ENCODE data around the gene CHRNA1.
"Not testable (repeated sequence)": the region's sequence is repeated elsewhere in the genome, so short reads cannot be mapped to it uniquely, and the experiment has no call there.

Gene CHRNA1

DNA sequence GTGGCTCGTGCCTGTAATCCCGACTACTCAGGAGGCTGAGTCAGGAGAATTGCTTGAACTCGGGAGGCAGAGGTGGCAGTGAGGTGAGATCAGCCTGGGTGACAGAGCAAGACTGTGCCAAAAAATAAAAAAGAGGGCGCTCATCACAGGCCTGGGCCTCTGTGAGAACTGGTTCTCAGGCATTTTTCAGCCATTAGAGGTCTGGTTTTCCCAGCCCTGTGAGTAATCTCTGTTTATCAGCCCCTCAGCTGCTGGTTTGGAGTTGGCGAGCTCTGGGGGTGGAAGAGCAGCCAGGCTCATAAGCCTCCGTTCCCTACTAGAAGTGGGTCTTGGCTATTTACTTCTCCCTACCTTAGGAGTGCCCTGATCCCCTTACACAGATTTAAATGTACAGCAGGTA, 53.1 kb downstream of the CHRNA1 start:
- DNase-seq: no peak

DNA sequence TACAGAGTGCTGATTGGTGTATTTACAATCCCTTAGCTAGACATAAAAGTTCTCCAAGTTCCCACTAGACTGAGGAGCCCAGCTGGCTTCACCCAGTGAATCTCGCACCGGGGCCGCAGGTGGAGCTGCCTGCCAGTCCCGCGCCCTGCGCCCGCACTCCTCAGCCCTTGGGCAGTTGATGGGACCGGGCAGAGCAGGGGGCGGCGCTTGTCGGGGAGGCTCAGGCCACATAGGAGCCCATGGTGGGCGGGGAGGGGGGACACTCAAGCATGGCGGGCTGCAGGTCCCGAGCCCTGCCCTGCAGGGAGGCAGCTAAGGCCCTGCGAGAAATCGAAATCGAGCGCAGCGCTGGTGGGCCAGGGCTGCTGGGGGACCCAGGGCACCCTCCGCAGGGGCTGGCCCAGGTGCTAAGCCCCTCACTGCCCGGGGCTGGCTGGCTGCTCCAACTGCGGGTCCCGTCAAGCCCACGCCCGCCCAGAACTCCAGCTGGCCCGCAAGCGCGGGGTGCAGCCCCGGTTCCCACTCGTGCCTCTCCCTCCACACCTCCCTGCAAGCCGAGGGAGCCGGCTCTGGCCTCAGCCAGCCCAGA, 54.8 kb downstream of the CHRNA1 start:
- not testable (repeated sequence) for DNase-seq

- no peak for DNase-seq
Observed at GRCh38 chr2:174708713-174709112, 55.6 kb downstream of the CHRNA1 start.

- DNase-seq: no peak
Observed at GRCh38 chr2:174705321-174705720, 59.0 kb downstream of the CHRNA1 start.

DNA sequence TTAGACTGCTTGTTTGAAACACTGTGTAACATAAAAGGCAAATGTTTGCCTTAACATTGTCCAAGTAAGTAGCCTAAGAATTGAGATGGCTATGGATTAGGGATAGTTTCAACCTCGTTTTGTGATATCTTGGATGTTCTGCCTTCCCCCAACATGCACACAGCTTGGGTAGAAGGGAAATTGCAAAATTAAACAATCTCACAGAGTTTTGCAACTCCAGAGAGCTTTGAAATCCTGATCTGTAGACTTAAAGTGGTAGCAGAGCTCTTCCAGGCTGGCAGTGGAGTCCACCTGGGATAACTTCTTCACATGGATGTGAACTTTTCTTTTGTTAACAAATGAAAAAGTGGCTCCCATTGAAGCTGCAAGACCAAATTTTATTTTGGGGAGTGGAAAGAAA, 59.6 kb downstream of the CHRNA1 start:
- no peak for DNase-seq

DNA sequence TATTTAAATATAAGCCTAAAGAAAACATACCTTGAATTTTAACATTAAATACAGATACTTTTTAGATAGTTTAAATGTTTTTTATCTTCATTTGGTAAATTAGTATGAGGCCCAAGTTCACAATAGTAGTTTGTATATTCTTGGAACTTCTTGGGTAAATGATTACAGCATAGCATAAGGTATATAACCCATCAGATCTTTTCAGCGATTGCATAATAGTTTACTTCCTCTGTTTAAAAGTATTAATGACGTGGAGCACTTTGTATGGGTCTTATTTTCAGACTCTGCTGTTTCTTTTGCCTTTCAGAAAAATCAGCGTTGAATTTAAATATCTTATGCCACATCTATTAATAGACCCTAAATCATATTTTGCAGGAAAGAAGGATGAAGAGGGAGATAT, 60.2 kb downstream of the CHRNA1 start:
- DNase-seq: no peak

DNA sequence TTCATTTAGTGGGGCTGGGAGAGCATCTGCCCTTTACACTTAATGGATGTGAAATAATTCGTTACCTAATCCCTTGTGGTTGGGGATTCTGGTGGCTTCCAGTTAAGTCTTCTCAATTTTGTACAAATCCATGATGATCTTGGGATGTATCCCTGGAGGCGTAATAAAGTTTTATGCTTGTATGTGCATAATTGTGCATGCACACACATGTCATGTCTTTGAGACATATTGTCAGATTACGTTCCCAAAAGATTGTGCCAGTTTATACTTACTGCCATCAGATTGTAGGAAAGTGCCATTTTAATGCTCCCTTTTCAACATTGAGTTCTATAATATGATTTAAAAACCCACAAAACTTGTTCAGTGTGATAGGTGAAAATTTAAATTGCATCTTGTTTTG, 60.8 kb downstream of the CHRNA1 start:
- DNase-seq: no peak

- no peak for DNase-seq
Observed at GRCh38 chr2:174702541-174702940, 61.7 kb downstream of the CHRNA1 start.

- no peak for DNase-seq
Observed at GRCh38 chr2:174699993-174700766, 64.1 kb downstream of the CHRNA1 start.
